Naive thymus-derived CD4-positive, alpha-beta T cell (primary cell): ENCODE data around the gene SCAPER. TPM values are rescaled to one million over a fixed set of nuclear protein-coding genes. Genes with fewer than 3 reads are reported as not detected.
A peak's percentile ranks its signal among the peaks of the same experiment; 100 is the strongest.

Experiments used
- ATAC-seq: fragments of 150-1000 bp; cut with Tn5 transposase; 2 replicates; pipeline ENCODE4 v1.10.0; 2021; ENCODE audit warnings: mild to moderate bottlenecking, moderate library complexity
- CTCF ChIA-PET: fragments of 350-600 bp; sonication (Branson Sonifier 250); formaldehyde crosslinking; loops from one replicate; lab custom pipeline; 2021; ENCODE audit warnings: antibody characterized with exemption; lab: Charles Lee
- POLR2A ChIA-PET: fragments of 350-600 bp; sonication (Branson Sonifier 250); formaldehyde crosslinking; loops from one replicate; lab custom pipeline; 2021; ENCODE audit warnings: antibody characterized with exemption, inconsistent platforms; lab: Charles Lee
- DNase-seq, 9 donors: peaks; one replicate each; pipeline versions ENCODE4 v3.0.0 to v3.0.0-alpha.2; 2020 to 2022; ENCODE audit warnings: mixed read lengths in 1 of 9
- H3K27ac ChIP-seq: one replicate; pipeline ENCODE4 v1.7.0; 2013; ENCODE audit warnings: mild to moderate bottlenecking, low read depth, low read length, moderate library complexity
- H3K27me3 ChIP-seq, 2 donors: one replicate each; pipeline ENCODE4 v1.7.0; 2013; ENCODE audit warnings: low read length in 2 of 2, mild to moderate bottlenecking in 2 of 2, moderate library complexity in 2 of 2; ENCODE audit not compliant: control insufficient read depth in 2 of 2, insufficient read depth in 2 of 2
- H3K36me3 ChIP-seq, 3 experiments: 1 replicate in 2 of 3; 2 replicates in 1 of 3; pipeline ENCODE4 v1.7.0; 2013; ENCODE audit warnings: low read length in 3 of 3, mild to moderate bottlenecking in 3 of 3, moderate library complexity in 1 of 3; ENCODE audit not compliant: insufficient read depth in 3 of 3, control insufficient read depth in 2 of 3
- H3K4me1 ChIP-seq, 2 donors: one replicate each; pipeline ENCODE4 v1.7.0; 2013; ENCODE audit warnings: low read length in 2 of 2, mild to moderate bottlenecking in 2 of 2, moderate library complexity in 1 of 2; ENCODE audit not compliant: control insufficient read depth in 2 of 2, insufficient read depth in 2 of 2
- H3K4me3 ChIP-seq: 2 replicates; pipeline ENCODE4 v1.7.0; 2013; ENCODE audit warnings: mild to moderate bottlenecking, low read length
- H3K9me3 ChIP-seq, 3 experiments: 1 replicate in 2 of 3; 2 replicates in 1 of 3; pipeline ENCODE4 v1.7.0; 2013; ENCODE audit warnings: low read length in 3 of 3; ENCODE audit not compliant: control insufficient read depth in 2 of 3
- H3K27ac Mint-ChIP-seq, 9 donors: one replicate each; pipeline ENCODE4 v1.8.0; 2020 to 2022; ENCODE audit warnings: mixed read lengths in 9 of 9, mild to moderate bottlenecking in 8 of 9, moderate library complexity in 5 of 9, inconsistent platforms in 2 of 9
- H3K27me3 Mint-ChIP-seq, 5 donors: one replicate each; pipeline ENCODE4 v1.8.0; 2021 to 2022; ENCODE audit warnings: mixed read lengths in 5 of 5, mild to moderate bottlenecking in 1 of 5
- H3K36me3 Mint-ChIP-seq, 5 donors: one replicate each; pipeline ENCODE4 v1.8.0; 2020 to 2022; ENCODE audit warnings: mixed read lengths in 5 of 5, mild to moderate bottlenecking in 3 of 5, inconsistent platforms in 1 of 5
- H3K4me1 Mint-ChIP-seq, 7 donors: one replicate each; pipeline ENCODE4 v1.8.0; 2020 to 2022; ENCODE audit warnings: mixed read lengths in 7 of 7, mild to moderate bottlenecking in 3 of 7, inconsistent platforms in 1 of 7
- H3K4me3 Mint-ChIP-seq, 10 donors: one replicate each; pipeline ENCODE4 v1.8.0; 2020 to 2022; ENCODE audit warnings: mild to moderate bottlenecking in 10 of 10, mixed read lengths in 10 of 10, moderate library complexity in 6 of 10, inconsistent platforms in 2 of 10
- H3K9me3 Mint-ChIP-seq, 11 donors: one replicate each; pipeline ENCODE4 v1.8.0; 2020 to 2022; ENCODE audit warnings: mixed read lengths in 11 of 11, mild to moderate bottlenecking in 4 of 11, inconsistent platforms in 1 of 11, moderate library complexity in 1 of 11
- intact Hi-C, 2 donors: fragments of 100-400 bp; cut with micrococcal nuclease; formaldehyde crosslinking; loops; one replicate each; pipeline ENCODE4 v1.15.1; 2023
- polyA plus RNA-seq, 2 donors: library from polyadenylated mRNA; unstranded; fragments of 300-500 nt; fragmentation: Illumina TruSeq; gene quantifications; one replicate each; pipeline ENCODE4 v1.2.3, GENCODE V29; 2021
- total RNA-seq, 6 experiments: library from RNA in 5 of 6; stranded (reverse) in 5 of 6; gene quantifications; 1 replicate in 5 of 6; 2 replicates in 1 of 6; pipeline ENCODE4 v1.2.3 and lab custom pipeline; 2021 to 2026

Gene SCAPER
- total and polyA plus RNA-seq, 7 experiments from 2014 or later, result 22.6 to 56.9 (median 48.8) TPM

DNA sequence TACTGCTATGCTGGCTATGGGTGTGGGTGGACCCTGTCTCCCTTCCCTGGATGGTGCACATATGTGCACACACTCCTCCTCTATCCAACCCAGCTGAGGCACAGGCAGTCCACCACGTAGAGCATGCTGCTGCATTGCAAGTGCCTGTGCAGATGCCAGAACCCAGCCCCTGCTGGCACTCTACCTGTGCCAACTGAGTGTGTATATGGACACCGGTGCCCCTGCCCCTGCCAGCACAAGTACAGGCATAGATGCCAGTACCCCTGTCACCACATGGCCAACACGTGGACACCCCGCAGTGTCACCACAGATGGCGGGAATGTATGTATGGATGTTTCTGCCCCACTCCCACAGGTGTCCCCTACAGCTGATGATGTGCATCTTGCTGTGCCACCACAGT is 352.0 kb downstream of the SCAPER start:
- peaks cover 4 to 21% (median 11%) of the 10 kb centered on the region in 11 donors for H3K9me3 Mint-ChIP-seq
- peaks cover 8 to 41% (median 33%) of the 10 kb centered on the region in 7 donors for H3K4me1 Mint-ChIP-seq
- no peaks in the 10 kb centered on the region for H3K27me3 ChIP-seq
- peaks cover 4 to 53% (median 35%) of the 10 kb centered on the region in 5 donors for H3K36me3 Mint-ChIP-seq
- H3K36me3 ChIP-seq, result no peaks in the 10 kb centered on the region
- POLR2A ChIA-PET, result no interaction called here
- no peak for DNase-seq
- intact Hi-C loops, result no loop called here
- peak overlapping the region in 1 of 10 donors; percentile 33 for H3K4me3 Mint-ChIP-seq
- ATAC-seq, result no peak
- H3K9me3 ChIP-seq, result no peaks in the 10 kb centered on the region
- CTCF ChIA-PET, result no interaction called here
- no peaks in the 10 kb centered on the region for H3K27me3 Mint-ChIP-seq
- H3K27ac ChIP-seq, result no peak overlapping the region
- no peak overlapping the region for H3K4me3 ChIP-seq
- H3K27ac Mint-ChIP-seq, result no peak overlapping the region
- peaks cover 0 to 4% of the 10 kb centered on the region in 2 donors for H3K4me1 ChIP-seq

DNA sequence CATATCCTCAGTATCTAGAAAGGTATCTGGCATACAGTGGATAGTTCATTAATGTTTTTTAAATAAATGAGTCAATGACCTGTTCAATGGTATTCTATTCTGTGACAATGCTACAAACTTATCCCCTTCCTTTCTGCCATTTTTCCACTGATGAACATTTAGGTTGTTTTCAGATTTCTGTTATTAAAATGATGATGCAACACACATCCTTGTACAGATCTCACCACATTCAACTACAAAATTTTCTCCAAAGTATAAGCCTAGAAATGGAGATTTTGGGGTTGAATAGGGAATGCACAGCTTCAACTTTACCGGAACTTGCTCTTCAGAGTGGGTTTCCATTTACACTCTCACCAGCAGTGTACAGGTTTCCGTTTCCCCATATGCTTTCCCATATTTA is 358.3 kb downstream of the SCAPER start:
- peaks cover 0 to 41% (median 17%) of the 10 kb centered on the region in 5 donors for H3K36me3 Mint-ChIP-seq
- H3K4me1 ChIP-seq, result no peaks in the 10 kb centered on the region
- no peaks in the 10 kb centered on the region for H3K36me3 ChIP-seq
- H3K4me3 Mint-ChIP-seq, result no peak overlapping the region
- no peaks in the 10 kb centered on the region for H3K9me3 ChIP-seq
- peaks cover 0 to 11% (median 5%) of the 10 kb centered on the region in 11 donors for H3K9me3 Mint-ChIP-seq
- no peaks in the 10 kb centered on the region for H3K27me3 ChIP-seq
- no peaks in the 10 kb centered on the region for H3K4me1 Mint-ChIP-seq
- ATAC-seq, result no peak
- ChIA-PET POLR2A (no interaction called here), CTCF (no interaction called here)
- no peak overlapping the region for H3K27ac Mint-ChIP-seq
- no peak for DNase-seq
- no peak overlapping the region for H3K27ac ChIP-seq
- no peaks in the 10 kb centered on the region for H3K27me3 Mint-ChIP-seq
- intact Hi-C loops, result no loop called here
- H3K4me3 ChIP-seq, result no peak overlapping the region

DNA sequence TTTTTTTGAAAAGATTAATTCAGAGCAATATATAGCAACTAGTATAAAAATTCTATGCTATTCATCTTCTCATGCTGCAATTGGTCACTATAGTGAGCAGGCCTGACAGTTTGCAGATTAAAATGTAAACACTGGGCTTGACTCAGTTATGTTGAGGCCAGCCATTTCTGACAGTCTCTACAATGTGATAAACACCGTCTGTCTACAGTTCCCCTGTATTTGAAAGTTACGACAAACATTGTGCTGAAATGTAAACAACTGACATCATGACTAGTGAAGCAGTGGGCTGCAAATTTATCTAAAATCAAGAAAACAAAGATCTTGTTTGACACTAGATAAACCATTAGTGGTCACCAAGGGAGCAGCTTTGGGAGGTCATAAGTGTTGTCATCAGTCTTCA is 371.1 kb downstream of the SCAPER start:
- H3K4me1 ChIP-seq, result no peaks in the 10 kb centered on the region
- no peaks in the 10 kb centered on the region for H3K36me3 ChIP-seq
- Mint-ChIP-seq H3K4me3 (no peak overlapping the region), H3K9me3 (peaks cover 0 to 5% (median 2%) of the 10 kb centered on the region in 11 donors), H3K36me3 (peaks cover 0 to 33% (median 5%) of the 10 kb centered on the region in 5 donors), H3K27ac (no peak overlapping the region), H3K4me1 (no peaks in the 10 kb centered on the region), H3K27me3 (no peaks in the 10 kb centered on the region)
- ChIA-PET POLR2A (no interaction called here), CTCF (no interaction called here)
- no peaks in the 10 kb centered on the region for H3K27me3 ChIP-seq
- DNase-seq, result no peak
- H3K9me3 ChIP-seq, result no peaks in the 10 kb centered on the region
- no peak overlapping the region for H3K4me3 ChIP-seq
- intact Hi-C loops, result no loop called here
- no peak overlapping the region for H3K27ac ChIP-seq
- no peak for ATAC-seq

DNA sequence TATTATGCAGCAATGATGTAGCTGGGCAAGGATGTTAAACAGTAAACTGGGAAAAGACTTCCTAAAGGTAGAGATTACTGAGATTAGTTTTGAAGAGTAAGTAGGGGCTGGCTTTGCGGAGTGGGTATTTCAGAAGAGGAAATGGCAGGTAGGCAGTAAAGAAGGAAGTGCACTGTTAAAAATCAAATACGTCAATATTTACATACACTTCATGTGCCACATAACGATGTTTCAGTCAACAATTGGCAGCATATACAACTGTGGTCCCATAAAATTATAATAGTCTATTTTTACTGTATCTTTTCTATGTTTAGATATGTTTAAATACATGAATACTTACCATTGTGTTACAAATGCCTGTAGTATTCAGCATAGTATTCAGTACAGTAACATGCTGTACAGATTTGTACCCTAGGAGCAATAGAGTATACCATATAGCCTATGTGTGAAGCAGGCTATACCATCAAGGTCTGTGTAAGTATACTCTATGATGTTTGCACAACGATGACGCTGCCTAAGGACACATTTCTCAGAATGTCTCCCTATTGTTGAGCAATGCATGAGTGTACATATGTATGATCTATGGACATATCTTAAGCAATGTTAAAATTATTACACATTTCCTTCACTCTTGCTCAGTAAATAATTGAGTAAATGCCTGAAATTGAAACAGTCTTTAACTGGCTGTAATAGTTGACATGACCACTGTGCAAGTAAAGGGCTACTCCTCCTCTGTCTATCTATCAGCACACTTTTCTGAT is 371.9 kb downstream of the SCAPER start:
- intact Hi-C loops, result no loop called here
- no peaks in the 10 kb centered on the region for H3K4me1 Mint-ChIP-seq
- H3K4me3 Mint-ChIP-seq, result no peak overlapping the region
- Histone ChIP-seq H3K9me3 (no peaks in the 10 kb centered on the region), H3K27ac (no peak overlapping the region), H3K4me3 (no peak overlapping the region), H3K36me3 (no peaks in the 10 kb centered on the region), H3K4me1 (no peaks in the 10 kb centered on the region), H3K27me3 (no peaks in the 10 kb centered on the region)
- DNase-seq (no peak), ATAC-seq (no peak)
- H3K36me3 Mint-ChIP-seq, result peaks cover 0 to 29% (median 0%) of the 10 kb centered on the region in 5 donors
- H3K27ac Mint-ChIP-seq, result peak overlapping the region in 1 of 9 donors; percentile 65
- ChIA-PET POLR2A (no interaction called here), CTCF (no interaction called here)
- no peaks in the 10 kb centered on the region for H3K27me3 Mint-ChIP-seq
- no peaks in the 10 kb centered on the region for H3K9me3 Mint-ChIP-seq

DNA sequence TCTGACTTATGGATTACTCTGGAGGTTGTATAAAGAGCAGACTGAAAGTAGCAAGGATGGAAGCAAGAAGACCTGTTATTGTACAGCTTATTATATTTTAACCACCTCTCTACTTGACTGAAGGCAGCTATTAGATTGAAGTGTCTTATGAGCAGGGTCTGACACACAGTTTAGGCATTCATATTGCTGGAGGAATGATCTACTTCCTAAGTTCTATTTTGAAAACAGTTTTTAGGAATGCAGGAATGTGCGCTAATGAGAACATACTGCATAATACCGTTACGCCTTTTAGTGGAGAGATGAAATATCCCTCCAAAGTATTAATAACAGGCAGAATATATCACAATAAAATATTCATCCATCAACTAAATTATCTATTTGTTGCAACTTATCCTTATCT is 375.2 kb downstream of the SCAPER start:
- peaks cover 0 to 4% (median 0%) of the 10 kb centered on the region in 11 donors for H3K9me3 Mint-ChIP-seq
- ChIA-PET POLR2A (no interaction called here), CTCF (no interaction called here)
- ATAC-seq (no peak), DNase-seq (no peak)
- Histone ChIP-seq H3K27ac (no peak overlapping the region), H3K9me3 (no peaks in the 10 kb centered on the region), H3K36me3 (no peaks in the 10 kb centered on the region), H3K4me1 (no peaks in the 10 kb centered on the region), H3K4me3 (no peak overlapping the region), H3K27me3 (no peaks in the 10 kb centered on the region)
- H3K27me3 Mint-ChIP-seq, result no peaks in the 10 kb centered on the region
- H3K27ac Mint-ChIP-seq, result no peak overlapping the region
- intact Hi-C loops, result no loop called here
- H3K4me3 Mint-ChIP-seq, result no peak overlapping the region
- H3K36me3 Mint-ChIP-seq, result peaks cover 0 to 36% (median 3%) of the 10 kb centered on the region in 5 donors
- H3K4me1 Mint-ChIP-seq, result no peaks in the 10 kb centered on the region

DNA sequence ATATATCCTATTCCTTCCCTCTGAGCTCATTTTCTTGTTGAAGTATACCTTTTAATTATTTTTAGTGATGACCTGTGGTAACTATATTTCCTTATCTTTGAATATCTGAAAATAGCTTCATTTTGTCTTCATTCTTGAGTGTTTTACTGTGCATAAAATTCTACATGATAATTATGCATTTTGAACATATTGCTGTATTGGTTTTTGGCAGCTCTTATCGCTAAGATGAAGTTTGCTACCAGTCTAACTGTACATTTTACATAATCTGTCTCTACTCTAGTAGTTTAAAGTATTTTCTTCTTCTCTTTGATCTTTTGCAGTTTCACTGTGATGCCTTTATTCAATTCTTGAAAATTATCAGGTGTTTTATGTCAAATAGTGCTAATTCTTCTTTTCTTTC is 379.0 kb downstream of the SCAPER start:
- Mint-ChIP-seq H3K9me3 (peaks cover 0 to 4% (median 0%) of the 10 kb centered on the region in 11 donors), H3K4me3 (no peak overlapping the region), H3K36me3 (peaks cover 0 to 15% (median 8%) of the 10 kb centered on the region in 5 donors), H3K27ac (no peak overlapping the region), H3K4me1 (no peaks in the 10 kb centered on the region), H3K27me3 (no peaks in the 10 kb centered on the region)
- Histone ChIP-seq H3K36me3 (no peaks in the 10 kb centered on the region), H3K27me3 (no peaks in the 10 kb centered on the region), H3K4me1 (no peaks in the 10 kb centered on the region), H3K27ac (no peak overlapping the region), H3K9me3 (no peaks in the 10 kb centered on the region), H3K4me3 (no peak overlapping the region)
- ATAC-seq (no peak), DNase-seq (no peak)
- intact Hi-C loops, result no loop called here
- ChIA-PET CTCF (no interaction called here), POLR2A (no interaction called here)

DNA sequence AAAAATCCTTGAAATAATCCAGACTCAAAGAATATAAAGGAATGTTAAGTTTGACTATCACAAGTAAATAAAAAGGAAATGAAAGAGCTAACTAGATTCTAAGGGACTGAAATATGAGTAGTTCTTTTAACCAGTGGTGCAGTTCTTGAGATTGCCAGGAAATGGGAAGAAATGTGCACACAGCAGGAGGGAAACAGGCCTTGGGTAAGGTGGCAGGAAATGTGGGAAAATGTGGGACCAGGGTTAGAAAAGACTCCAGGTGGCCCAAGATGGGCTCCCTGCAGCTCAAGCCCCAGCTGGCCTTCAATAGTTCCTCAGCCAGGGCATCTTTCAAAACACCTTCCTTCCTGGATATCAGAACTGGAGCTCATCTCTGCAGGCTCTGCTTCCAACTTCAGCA is 387.2 kb downstream of the SCAPER start:
- DNase-seq (no peak), ATAC-seq (no peak)
- Mint-ChIP-seq H3K27me3 (no peaks in the 10 kb centered on the region), H3K9me3 (no peaks in the 10 kb centered on the region), H3K36me3 (peaks cover 0 to 21% (median 0%) of the 10 kb centered on the region in 5 donors), H3K4me1 (no peaks in the 10 kb centered on the region), H3K27ac (no peak overlapping the region), H3K4me3 (no peak overlapping the region)
- no peaks in the 10 kb centered on the region for H3K9me3 ChIP-seq
- H3K27me3 ChIP-seq, result no peaks in the 10 kb centered on the region
- intact Hi-C loops, result no loop called here
- no peak overlapping the region for H3K4me3 ChIP-seq
- ChIA-PET POLR2A (no interaction called here), CTCF (no interaction called here)
- H3K27ac ChIP-seq, result no peak overlapping the region
- H3K4me1 ChIP-seq, result no peaks in the 10 kb centered on the region
- H3K36me3 ChIP-seq, result no peaks in the 10 kb centered on the region
